GM13976 (cell line): ENCODE measurements around the gene SLC25A26.

ENCODE experiments used
- DNase-seq: peaks from one replicate; pipeline ENCODE4 v3.0.0; 2012; ENCODE audit warnings: low spot score
- in situ Hi-C: fragments of 300-500 bp; cut with MboI; formaldehyde crosslinking; loops from one replicate; pipeline ENCODE4 v1.12.0; 2022; ENCODE audit warnings: low sequenced_read_pairs, mixed read lengths, inconsistent platforms; ENCODE audit not compliant: unreplicated experiment
- TF ChIP-seq, protein P1 (sequence below): IDR thresholded peaks from 2 replicates; pipeline ENCODE4 v1.5.1; 2012; ENCODE audit warnings: borderline replicate concordance, mild to moderate bottlenecking; ENCODE audit not compliant: insufficient read depth; ENCODE audit errors: extremely low read depth, missing control alignments, control extremely low read depth

Gene SLC25A26

GRCh38 chr3:66401675-66402491 is 181.1 kb downstream of the SLC25A26 start:
- TF ChIP-seq, protein P1, sequence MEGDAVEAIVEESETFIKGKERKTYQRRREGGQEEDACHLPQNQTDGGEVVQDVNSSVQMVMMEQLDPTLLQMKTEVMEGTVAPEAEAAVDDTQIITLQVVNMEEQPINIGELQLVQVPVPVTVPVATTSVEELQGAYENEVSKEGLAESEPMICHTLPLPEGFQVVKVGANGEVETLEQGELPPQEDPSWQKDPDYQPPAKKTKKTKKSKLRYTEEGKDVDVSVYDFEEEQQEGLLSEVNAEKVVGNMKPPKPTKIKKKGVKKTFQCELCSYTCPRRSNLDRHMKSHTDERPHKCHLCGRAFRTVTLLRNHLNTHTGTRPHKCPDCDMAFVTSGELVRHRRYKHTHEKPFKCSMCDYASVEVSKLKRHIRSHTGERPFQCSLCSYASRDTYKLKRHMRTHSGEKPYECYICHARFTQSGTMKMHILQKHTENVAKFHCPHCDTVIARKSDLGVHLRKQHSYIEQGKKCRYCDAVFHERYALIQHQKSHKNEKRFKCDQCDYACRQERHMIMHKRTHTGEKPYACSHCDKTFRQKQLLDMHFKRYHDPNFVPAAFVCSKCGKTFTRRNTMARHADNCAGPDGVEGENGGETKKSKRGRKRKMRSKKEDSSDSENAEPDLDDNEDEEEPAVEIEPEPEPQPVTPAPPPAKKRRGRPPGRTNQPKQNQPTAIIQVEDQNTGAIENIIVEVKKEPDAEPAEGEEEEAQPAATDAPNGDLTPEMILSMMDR, result no peak
- in situ Hi-C loops, result loop anchor here (10.0 kb wide), 1 partner anchor 413 kb away; no protein-coding TSS in a partner anchor
- DNase-seq, result no peak

DNA sequence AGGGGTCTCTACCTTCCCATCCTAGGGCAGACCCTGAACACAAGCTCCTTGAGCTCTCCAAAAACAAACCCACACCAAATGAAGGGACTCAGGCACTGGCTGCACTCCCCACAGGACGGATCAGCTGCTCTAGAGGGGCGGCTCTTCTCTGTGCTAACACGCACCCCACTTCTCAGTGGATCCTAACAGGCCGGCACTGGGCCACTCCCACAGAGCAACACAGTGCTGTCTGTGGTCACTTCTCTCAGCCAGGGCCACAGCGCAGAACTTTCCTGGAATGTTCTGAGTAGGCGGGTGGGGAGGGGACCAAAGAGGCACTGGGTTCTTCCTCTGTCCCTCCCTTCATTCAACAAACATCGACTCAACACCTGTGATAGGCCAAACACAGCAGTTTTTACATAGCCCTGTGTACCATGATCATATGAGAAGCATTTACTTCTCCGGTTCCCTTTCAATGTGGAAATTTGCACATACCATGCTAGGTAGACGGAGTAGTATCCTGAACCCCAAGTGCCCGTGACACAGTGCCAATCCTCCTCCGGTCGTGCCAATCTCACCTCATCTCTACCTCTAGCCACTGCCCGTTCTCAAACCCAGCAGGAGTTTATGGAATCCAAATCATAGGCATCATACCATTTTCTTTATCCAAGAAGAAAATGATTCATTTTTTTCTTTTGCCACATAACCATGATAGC is 181.9 kb downstream of the SLC25A26 start:
- in situ Hi-C loops, result loop anchor here (10.0 kb wide), 1 partner anchor 412 kb away; no protein-coding TSS in a partner anchor
- TF ChIP-seq, protein P1, result no peak
- DNase-seq, result no peak

DNA sequence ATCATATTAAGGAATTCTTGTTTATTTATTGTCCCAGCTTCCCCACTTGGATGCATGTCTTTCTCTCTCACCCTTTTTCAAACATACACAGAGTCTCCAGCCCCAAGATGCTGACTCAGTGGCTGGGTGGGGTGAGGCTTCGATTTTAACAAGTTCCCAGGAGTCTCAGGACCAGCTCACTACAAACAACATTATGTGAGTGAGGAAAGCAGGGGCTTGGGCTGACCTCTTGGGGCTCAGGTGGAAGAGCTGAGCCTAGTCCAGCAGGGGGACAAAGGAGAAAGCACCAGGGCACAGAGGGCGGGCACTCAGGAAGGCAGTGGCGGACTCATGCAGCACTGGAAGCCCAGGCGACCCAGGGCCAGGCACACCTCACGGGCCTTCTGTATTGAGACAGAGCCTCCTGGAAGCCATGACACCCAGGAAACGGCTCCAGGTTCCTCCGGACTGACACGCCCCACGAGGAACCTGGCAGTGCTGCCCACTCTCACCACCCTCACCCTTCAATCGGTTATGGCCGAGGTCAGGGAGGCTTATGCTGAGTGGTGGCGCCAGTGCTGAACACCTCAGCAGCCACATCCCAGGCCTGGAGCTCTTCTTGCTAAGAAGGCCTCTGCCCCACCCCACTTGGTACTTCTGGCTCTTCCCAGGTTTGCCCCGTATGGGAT is 182.7 kb downstream of the SLC25A26 start:
- in situ Hi-C loops, result loop anchor here (10.0 kb wide), 1 partner anchor 411 kb away; no protein-coding TSS in a partner anchor
- TF ChIP-seq, protein P1, result no peak
- DNase-seq, result no peak

GRCh38 chr3:66404197-66404596 is 183.4 kb downstream of the SLC25A26 start:
- TF ChIP-seq, protein P1, result no peak
- in situ Hi-C loops, result loop anchor here (10.0 kb wide), 1 partner anchor 411 kb away; no protein-coding TSS in a partner anchor
- no peak for DNase-seq

DNA sequence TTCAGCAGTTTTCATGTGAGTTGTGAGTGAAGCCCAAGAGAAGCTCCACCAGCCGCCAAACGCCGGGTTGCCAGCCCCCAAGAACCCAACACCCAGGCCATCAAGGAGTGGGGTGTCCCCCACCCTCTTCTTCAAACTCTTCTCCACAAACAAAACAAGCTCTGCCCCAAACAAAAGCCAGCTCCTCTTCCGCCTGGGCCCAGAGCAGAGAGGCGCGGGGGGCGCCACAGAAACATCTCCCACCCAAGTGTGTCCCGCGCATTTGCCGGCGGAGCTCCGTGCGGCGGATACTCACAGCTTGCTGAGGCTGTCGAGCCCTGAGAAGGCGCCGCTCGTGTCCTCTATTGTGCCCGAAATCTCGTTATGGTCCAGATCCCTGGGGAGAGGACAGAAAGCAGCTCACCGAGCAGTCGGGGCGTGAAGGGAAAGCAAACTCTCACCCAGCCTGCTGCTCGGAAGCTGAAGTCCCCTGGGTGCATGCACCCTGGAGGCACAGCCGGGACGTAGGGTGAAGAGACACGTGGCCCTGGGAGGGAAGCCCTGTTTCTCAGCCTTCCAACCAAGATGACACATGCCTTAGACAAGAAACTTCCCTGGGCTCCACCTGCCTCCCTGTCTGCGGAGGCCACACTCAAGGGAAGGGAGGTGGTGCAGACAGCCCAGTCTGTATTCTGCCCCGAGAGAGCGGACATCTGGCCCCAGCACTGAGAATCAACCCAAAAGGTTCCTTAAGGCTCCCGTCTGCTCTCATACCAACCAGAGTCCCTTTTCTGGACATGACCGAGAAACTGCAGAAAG is 184.3 kb downstream of the SLC25A26 start:
- in situ Hi-C loops, result loop anchor here (10.0 kb wide), 1 partner anchor 410 kb away; no protein-coding TSS in a partner anchor
- TF ChIP-seq, protein P1, result no peak
- no peak for DNase-seq
